CD8-positive, alpha-beta memory T cell (primary cell): Measurements from ENCODE around the gene ZNF774. TPM values are rescaled to one million over a fixed set of nuclear protein-coding genes. Genes with fewer than 3 reads are reported as not detected.

Source experiments
- CTCF ChIA-PET: fragments of 350-600 bp; sonication (Branson Sonifier 250); formaldehyde crosslinking; loops from one replicate; lab custom pipeline; 2021; ENCODE audit warnings: antibody characterized with exemption; lab: Charles Lee
- POLR2A ChIA-PET: fragments of 350-600 bp; sonication (Branson Sonifier 250); formaldehyde crosslinking; loops from one replicate; lab custom pipeline; 2021; ENCODE audit warnings: antibody characterized with exemption; lab: Charles Lee
- DNase-seq, 5 donors: peaks; one replicate each; pipeline versions ENCODE4 v3.0.0 to v3.0.0-alpha.2; 2020 to 2022; ENCODE audit warnings: mixed read lengths in 1 of 5
- H3K27ac ChIP-seq: one replicate; pipeline ENCODE4 v1.7.0; 2013; ENCODE audit warnings: low read depth, mild to moderate bottlenecking, low read length, moderate library complexity
- H3K27me3 ChIP-seq: 2 replicates; pipeline ENCODE4 v1.7.0; 2013; ENCODE audit warnings: low read length, mild to moderate bottlenecking; ENCODE audit not compliant: insufficient read depth, poor library complexity, severe bottlenecking
- H3K36me3 ChIP-seq: 2 replicates; pipeline ENCODE4 v1.7.0; 2013; ENCODE audit warnings: mild to moderate bottlenecking, low read length, moderate library complexity; ENCODE audit not compliant: insufficient read depth
- H3K4me1 ChIP-seq: 2 replicates; pipeline ENCODE4 v1.7.0; 2013; ENCODE audit warnings: mild to moderate bottlenecking, low read length, moderate library complexity; ENCODE audit not compliant: insufficient read depth
- H3K4me3 ChIP-seq: 2 replicates; pipeline ENCODE4 v1.7.0; 2013; ENCODE audit warnings: mild to moderate bottlenecking, low read length
- H3K9me3 ChIP-seq: 2 replicates; pipeline ENCODE4 v1.7.0; 2013; ENCODE audit warnings: mild to moderate bottlenecking, low read length
- H3K27ac Mint-ChIP-seq, 8 donors: one replicate each; pipeline ENCODE4 v1.8.0; 2020 to 2021; ENCODE audit warnings: mixed read lengths in 8 of 8, mild to moderate bottlenecking in 6 of 8, inconsistent platforms in 3 of 8, moderate library complexity in 3 of 8
- H3K27me3 Mint-ChIP-seq, 2 donors: one replicate each; pipeline ENCODE4 v1.8.0; 2020 to 2021; ENCODE audit warnings: mixed read lengths in 2 of 2, mild to moderate bottlenecking in 1 of 2, moderate library complexity in 1 of 2
- H3K36me3 Mint-ChIP-seq, 3 donors: one replicate each; pipeline ENCODE4 v1.8.0; 2020 to 2021; ENCODE audit warnings: mixed read lengths in 3 of 3, inconsistent platforms in 1 of 3, mild to moderate bottlenecking in 1 of 3
- H3K4me1 Mint-ChIP-seq, 3 donors: one replicate each; pipeline ENCODE4 v1.8.0; 2020 to 2021; ENCODE audit warnings: mixed read lengths in 3 of 3, inconsistent platforms in 1 of 3, mild to moderate bottlenecking in 1 of 3
- H3K4me3 Mint-ChIP-seq, 7 donors: one replicate each; pipeline ENCODE4 v1.8.0; 2020 to 2021; ENCODE audit warnings: mixed read lengths in 7 of 7, mild to moderate bottlenecking in 6 of 7, moderate library complexity in 4 of 7, inconsistent platforms in 2 of 7
- H3K9me3 Mint-ChIP-seq, 5 donors: one replicate each; pipeline ENCODE4 v1.8.0; 2020 to 2022; ENCODE audit warnings: mixed read lengths in 5 of 5, mild to moderate bottlenecking in 3 of 5, moderate library complexity in 2 of 5, inconsistent platforms in 1 of 5
- polyA plus RNA-seq: library from polyadenylated mRNA; unstranded; fragments of 300-500 nt; fragmentation: Illumina TruSeq; gene quantifications from one replicate; pipeline ENCODE4 v1.2.3, GENCODE V29; 2021
- total RNA-seq, 2 experiments: library from RNA; stranded (reverse); gene quantifications; one replicate each; pipeline ENCODE4 v1.2.3, GENCODE V29; 2021

Gene ZNF774
- total and polyA plus RNA-seq, 3 experiments from 2014 or later, result 0.50 to 0.64 TPM; not detected in 1

DNA sequence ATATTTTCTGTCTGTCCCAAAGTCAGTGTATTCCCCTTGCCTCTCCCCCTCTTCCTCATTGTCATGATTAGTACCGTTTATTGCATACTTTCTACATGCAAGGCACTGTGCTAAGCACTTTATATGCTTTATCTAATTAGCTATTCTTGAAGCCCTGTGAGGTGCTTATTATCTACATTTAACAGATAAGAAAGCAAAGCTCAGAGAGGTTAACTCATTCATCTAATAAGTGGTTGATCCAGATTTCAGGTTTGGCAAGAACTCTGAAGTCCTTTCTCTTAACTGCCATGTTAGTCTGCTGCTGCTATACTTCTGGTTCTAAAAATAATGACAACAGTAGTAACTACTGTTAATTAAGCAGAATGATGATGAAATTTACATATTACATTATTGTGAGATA lies 49.4 kb downstream of the ZNF774 start:
- DNase-seq, result no peak
- no peak overlapping the region for H3K4me3 ChIP-seq
- H3K4me1 ChIP-seq, result peaks cover 48% of the 10 kb centered on the region
- Mint-ChIP-seq H3K9me3 (no peaks in the 10 kb centered on the region), H3K4me3 (peak overlapping the region; percentile 40 to 93 (median 79)), H3K27me3 (no peaks in the 10 kb centered on the region), H3K36me3 (peaks cover 0 to 10% (median 1%) of the 10 kb centered on the region in 3 donors), H3K4me1 (peaks cover 60 to 88% (median 83%) of the 10 kb centered on the region in 3 donors), H3K27ac (peak overlapping the region; percentile 96 to 100 (median 99))
- H3K27me3 ChIP-seq, result no peaks in the 10 kb centered on the region
- H3K9me3 ChIP-seq, result no peaks in the 10 kb centered on the region
- H3K36me3 ChIP-seq, result no peaks in the 10 kb centered on the region
- peak overlapping the region; percentile 91 for H3K27ac ChIP-seq
- POLR2A ChIA-PET, result interaction anchor here (3.6 kb wide), 1 partner anchor 13 kb away, joined by 46 read pairs; the partner anchor contains the start of gene IQGAP1
- CTCF ChIA-PET, result interaction anchor here (1.3 to 3.7 kb wide), 2 partner anchors 12 to 81 kb away, joined by 4 to 11 read pairs; no protein-coding TSS in a partner anchor

DNA sequence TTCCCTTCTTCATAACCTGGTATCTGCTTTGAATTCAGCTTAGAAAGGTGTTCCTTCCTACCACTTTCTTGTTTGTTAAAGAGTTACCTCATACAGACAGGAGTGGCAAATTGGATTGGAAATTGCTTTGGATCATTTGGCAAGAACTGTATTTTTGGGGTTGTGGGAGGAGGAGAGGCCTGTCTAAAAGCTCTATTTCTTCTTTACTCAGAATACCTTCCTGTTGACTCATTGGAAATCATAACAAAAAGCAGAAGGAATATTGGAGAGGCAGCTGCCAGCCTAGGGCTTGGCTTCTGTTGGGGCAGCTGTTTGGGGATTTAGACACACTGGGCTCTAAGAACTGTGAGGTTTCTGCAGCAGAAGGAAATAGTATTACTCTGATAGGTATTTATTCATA lies 50.1 kb downstream of the ZNF774 start:
- no peak for DNase-seq
- peak overlapping the region; percentile 96 to 100 (median 99) for H3K27ac Mint-ChIP-seq
- ChIA-PET POLR2A (interaction anchor here (3.6 kb wide), 1 partner anchor 14 kb away, joined by 46 read pairs; the partner anchor contains the start of gene IQGAP1), CTCF (interaction anchor here (1.3 to 3.7 kb wide), 2 partner anchors 13 to 82 kb away, joined by 4 to 11 read pairs; no protein-coding TSS in a partner anchor)
- peaks cover 66 to 90% (median 83%) of the 10 kb centered on the region in 3 donors for H3K4me1 Mint-ChIP-seq
- H3K4me3 ChIP-seq, result no peak overlapping the region
- H3K27me3 ChIP-seq, result no peaks in the 10 kb centered on the region
- H3K4me3 Mint-ChIP-seq, result peak overlapping the region; percentile 10 to 79 (median 50)
- H3K9me3 Mint-ChIP-seq, result no peaks in the 10 kb centered on the region
- H3K9me3 ChIP-seq, result no peaks in the 10 kb centered on the region
- H3K27me3 Mint-ChIP-seq, result no peaks in the 10 kb centered on the region
- peaks cover 0 to 9% (median 2%) of the 10 kb centered on the region in 3 donors for H3K36me3 Mint-ChIP-seq
- H3K36me3 ChIP-seq, result no peaks in the 10 kb centered on the region
- H3K4me1 ChIP-seq, result peaks cover 54% of the 10 kb centered on the region
- H3K27ac ChIP-seq, result peak overlapping the region; percentile 91

DNA sequence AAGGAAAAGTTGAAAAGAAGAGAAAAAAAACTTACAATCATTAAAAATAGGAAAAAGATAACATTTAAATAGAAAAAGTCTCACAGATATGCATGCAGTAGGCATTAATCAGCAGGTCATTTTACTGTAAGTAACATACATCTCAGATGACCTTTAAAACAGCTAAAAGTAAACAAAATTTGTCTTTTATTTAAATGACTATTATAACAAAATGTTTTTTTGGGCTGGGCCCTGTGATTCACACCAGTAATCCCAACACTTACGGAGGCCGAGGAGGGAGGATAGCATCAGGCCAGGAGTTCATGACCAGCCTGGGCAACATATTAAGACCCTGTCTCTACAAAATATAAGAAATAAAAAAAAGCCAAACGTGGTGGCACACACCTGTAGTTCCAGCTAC lies 50.7 kb downstream of the ZNF774 start:
- Mint-ChIP-seq H3K4me3 (peak overlapping the region in 5 of 7 donors; percentile 10 to 76 (median 19)), H3K4me1 (peaks cover 70 to 94% (median 87%) of the 10 kb centered on the region in 3 donors), H3K27me3 (no peaks in the 10 kb centered on the region), H3K36me3 (peaks cover 0 to 9% (median 2%) of the 10 kb centered on the region in 3 donors), H3K9me3 (no peaks in the 10 kb centered on the region), H3K27ac (peak overlapping the region; percentile 96 to 100 (median 99))
- Histone ChIP-seq H3K4me1 (peaks cover 59% of the 10 kb centered on the region), H3K36me3 (no peaks in the 10 kb centered on the region), H3K9me3 (no peaks in the 10 kb centered on the region), H3K4me3 (no peak overlapping the region), H3K27me3 (no peaks in the 10 kb centered on the region), H3K27ac (no peak overlapping the region)
- ChIA-PET CTCF (interaction anchor here (3.7 kb wide), 1 partner anchor 83 kb away, joined by 11 read pairs; no protein-coding TSS in a partner anchor), POLR2A (interaction anchor here (3.6 kb wide), 1 partner anchor 14 kb away, joined by 46 read pairs; the partner anchor contains the start of gene IQGAP1)
- no peak for DNase-seq

DNA sequence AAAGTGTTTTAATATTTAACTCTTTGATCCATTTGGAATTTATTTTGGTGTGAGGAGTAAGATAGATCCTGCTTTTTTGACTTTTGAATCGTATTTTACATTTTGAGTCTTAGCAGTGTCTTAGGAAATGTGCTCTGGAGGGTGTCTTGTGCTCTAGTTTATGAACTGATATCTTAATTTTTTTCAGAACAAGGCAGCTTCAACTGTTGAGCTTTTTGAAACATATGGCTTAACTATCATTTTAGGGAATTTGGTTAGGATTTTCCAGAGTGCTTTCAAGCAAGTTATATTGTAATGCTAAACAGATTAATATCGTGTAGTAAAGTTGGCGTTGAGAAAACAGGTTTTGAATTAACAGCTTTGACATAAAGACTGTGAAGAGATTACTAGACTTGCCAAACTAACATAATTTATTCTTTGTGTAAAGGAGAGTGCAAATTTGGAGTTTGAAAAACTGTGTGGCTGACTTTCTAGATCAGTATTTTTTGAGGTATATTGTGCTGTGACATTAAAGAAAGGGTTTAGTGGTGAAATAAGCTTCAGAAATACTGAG lies 53.0 kb downstream of the ZNF774 start:
- ChIA-PET CTCF (interaction anchor here (0.7 to 1.1 kb wide), 2 partner anchors 15 to 43 kb away, joined by 3 to 4 read pairs; no protein-coding TSS in a partner anchor), POLR2A (no interaction called here)
- DNase-seq, result no peak

DNA sequence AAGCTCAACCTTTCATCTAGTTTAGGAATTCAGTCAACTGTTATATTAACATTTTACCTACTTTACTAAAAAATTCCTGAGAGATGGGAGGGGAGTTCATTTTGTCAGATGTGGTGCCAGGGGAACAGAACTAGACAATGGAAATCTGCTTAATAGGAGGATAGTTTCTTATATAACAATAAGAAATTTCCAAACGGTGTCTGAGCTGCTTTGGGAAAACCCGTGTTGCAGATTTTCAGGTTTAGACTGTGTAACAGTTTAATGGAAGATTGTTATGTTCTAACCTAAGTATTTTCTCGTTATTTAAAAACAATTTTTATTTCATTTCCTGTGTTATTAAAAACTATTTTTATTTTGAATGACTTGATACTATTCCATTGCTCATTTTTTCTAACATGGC lies 55.3 kb downstream of the ZNF774 start:
- Mint-ChIP-seq H3K27ac (peak overlapping the region in 6 of 8 donors; percentile 54 to 98 (median 72)), H3K4me3 (peak overlapping the region in 3 of 7 donors; percentile 56 to 81 (median 63)), H3K4me1 (peaks cover 70 to 90% (median 87%) of the 10 kb centered on the region in 3 donors), H3K36me3 (peaks cover 9 to 22% (median 9%) of the 10 kb centered on the region in 3 donors), H3K9me3 (no peaks in the 10 kb centered on the region), H3K27me3 (no peaks in the 10 kb centered on the region)
- H3K9me3 ChIP-seq, result no peaks in the 10 kb centered on the region
- no peaks in the 10 kb centered on the region for H3K27me3 ChIP-seq
- no peak overlapping the region for H3K4me3 ChIP-seq
- no peak overlapping the region for H3K27ac ChIP-seq
- no peak for DNase-seq
- no peaks in the 10 kb centered on the region for H3K36me3 ChIP-seq
- POLR2A ChIA-PET, result interaction anchor here (1.7 kb wide), 1 partner anchor 19 kb away, joined by 21 read pairs; the partner anchor contains the start of gene IQGAP1
- CTCF ChIA-PET, result interaction anchor here (1.2 to 2.4 kb wide), 3 partner anchors 15 to 87 kb away, joined by 3 to 10 read pairs (median 5); partner anchors contain the start of gene IQGAP1
- H3K4me1 ChIP-seq, result peaks cover 53% of the 10 kb centered on the region

More for the DNA sequence above, 53.0 kb downstream of the ZNF774 start:
- Histone ChIP-seq H3K27me3 (no peaks in the 10 kb centered on the region), H3K27ac (no peak overlapping the region), H3K36me3 (no peaks in the 10 kb centered on the region), H3K4me1 (peaks cover 60% of the 10 kb centered on the region), H3K9me3 (no peaks in the 10 kb centered on the region), H3K4me3 (no peak overlapping the region)
- Mint-ChIP-seq H3K4me1 (peaks cover 77 to 94% (median 88%) of the 10 kb centered on the region in 3 donors), H3K27ac (peak overlapping the region in 6 of 8 donors; percentile 17 to 76 (median 59)), H3K27me3 (no peaks in the 10 kb centered on the region), H3K36me3 (peaks cover 4 to 17% (median 4%) of the 10 kb centered on the region in 3 donors), H3K4me3 (peak overlapping the region in 1 of 7 donors; percentile 8), H3K9me3 (no peaks in the 10 kb centered on the region)

DNA sequence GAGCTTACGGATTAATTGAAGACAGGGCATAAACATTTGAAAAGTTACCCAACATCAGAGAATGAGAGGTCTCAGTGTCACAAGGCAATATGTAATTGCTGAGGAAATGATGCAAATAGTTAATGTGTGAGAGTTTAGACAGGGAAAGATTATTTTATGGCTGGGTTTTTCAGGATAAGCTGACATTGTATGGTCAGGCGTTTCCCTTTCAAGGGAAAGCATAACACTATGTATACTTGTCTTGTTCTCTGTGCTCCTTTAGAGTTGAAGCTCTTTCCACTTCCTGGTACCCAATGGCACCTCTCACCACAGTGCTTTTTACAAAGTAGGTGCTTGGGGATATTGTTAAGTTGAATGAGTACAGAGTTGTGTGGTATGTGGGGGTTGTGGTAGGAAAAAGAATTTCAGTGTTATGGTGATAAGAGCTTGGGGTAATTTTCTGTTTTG lies 55.8 kb downstream of the ZNF774 start:
- ChIA-PET CTCF (interaction anchor here (1.2 to 2.4 kb wide), 3 partner anchors 16 to 87 kb away, joined by 3 to 10 read pairs (median 5); partner anchors contain the start of gene IQGAP1), POLR2A (interaction anchor here (1.7 kb wide), 1 partner anchor 20 kb away, joined by 21 read pairs; the partner anchor contains the start of gene IQGAP1)
- H3K4me3 ChIP-seq, result no peak overlapping the region
- Mint-ChIP-seq H3K9me3 (no peaks in the 10 kb centered on the region), H3K4me1 (peaks cover 72 to 90% (median 89%) of the 10 kb centered on the region in 3 donors), H3K27me3 (no peaks in the 10 kb centered on the region), H3K4me3 (peak overlapping the region; percentile 29 to 81 (median 56)), H3K36me3 (peaks cover 9 to 21% (median 9%) of the 10 kb centered on the region in 3 donors), H3K27ac (peak overlapping the region; percentile 19 to 98 (median 68))
- H3K27me3 ChIP-seq, result no peaks in the 10 kb centered on the region
- no peaks in the 10 kb centered on the region for H3K36me3 ChIP-seq
- peak overlapping the region; percentile 21 for H3K27ac ChIP-seq
- H3K4me1 ChIP-seq, result peaks cover 53% of the 10 kb centered on the region
- peak in 4 of 5 donors; percentile 21 to 76 (median 45) for DNase-seq
- H3K9me3 ChIP-seq, result no peaks in the 10 kb centered on the region

DNA sequence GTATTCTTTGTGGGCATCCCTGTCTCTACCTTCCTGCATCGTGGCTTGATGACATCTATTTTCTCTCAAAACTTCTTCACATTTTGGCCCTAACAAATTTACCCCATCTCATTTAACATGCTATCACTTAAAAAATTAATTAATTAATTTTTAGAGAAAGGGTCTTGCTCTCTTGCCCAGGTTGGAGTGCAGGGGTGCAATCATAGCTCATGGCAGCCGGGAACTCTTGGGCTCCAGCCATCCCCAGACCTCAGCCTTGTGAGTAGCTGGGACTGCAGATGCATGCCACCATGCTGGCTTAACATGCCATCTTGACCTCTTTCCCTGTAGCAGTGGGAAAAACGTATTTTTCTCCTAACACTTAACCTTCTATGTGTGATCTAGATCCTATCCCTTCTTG lies 56.6 kb downstream of the ZNF774 start:
- Histone ChIP-seq H3K4me1 (peaks cover 60% of the 10 kb centered on the region), H3K27me3 (no peaks in the 10 kb centered on the region), H3K27ac (peak overlapping the region; percentile 21), H3K9me3 (no peaks in the 10 kb centered on the region), H3K4me3 (no peak overlapping the region), H3K36me3 (no peaks in the 10 kb centered on the region)
- Mint-ChIP-seq H3K9me3 (no peaks in the 10 kb centered on the region), H3K27me3 (no peaks in the 10 kb centered on the region), H3K4me1 (peaks cover 80 to 93% (median 93%) of the 10 kb centered on the region in 3 donors), H3K4me3 (peak overlapping the region in 5 of 7 donors; percentile 3 to 81 (median 73)), H3K36me3 (peaks cover 9 to 21% (median 9%) of the 10 kb centered on the region in 3 donors), H3K27ac (peak overlapping the region; percentile 19 to 98 (median 70))
- CTCF ChIA-PET, result interaction anchor here (1.6 to 2.4 kb wide), 2 partner anchors 21 to 88 kb away, joined by 3 to 10 read pairs; partner anchors contain the start of gene IQGAP1
- no peak for DNase-seq
- POLR2A ChIA-PET, result interaction anchor here (1.7 kb wide), 1 partner anchor 20 kb away, joined by 21 read pairs; the partner anchor contains the start of gene IQGAP1
